ENCODE data around the gene PTMS.
A peak's percentile ranks its signal among the peaks of the same experiment; 100 is the strongest.
"Not testable (repeated sequence)": the region's sequence is repeated elsewhere in the genome, so short reads cannot be mapped to it uniquely, and the experiment has no call there.

The PTMS gene

GRCh38 chr12:6765634-6766581, at the start of gene PTMS:
TSS of gene PTMS (plus strand) at chr12:6766363. CDS start at chr12:6766706, 343 bp downstream.
- peak; percentile 66 for DNase-seq (ENCODE audit: low read depth, low spot score)

GRCh38 chr12:6716874-6717437, 49.2 kb upstream of the PTMS start:
- no peak for DNase-seq (ENCODE audit: low read depth, low spot score)

DNA sequence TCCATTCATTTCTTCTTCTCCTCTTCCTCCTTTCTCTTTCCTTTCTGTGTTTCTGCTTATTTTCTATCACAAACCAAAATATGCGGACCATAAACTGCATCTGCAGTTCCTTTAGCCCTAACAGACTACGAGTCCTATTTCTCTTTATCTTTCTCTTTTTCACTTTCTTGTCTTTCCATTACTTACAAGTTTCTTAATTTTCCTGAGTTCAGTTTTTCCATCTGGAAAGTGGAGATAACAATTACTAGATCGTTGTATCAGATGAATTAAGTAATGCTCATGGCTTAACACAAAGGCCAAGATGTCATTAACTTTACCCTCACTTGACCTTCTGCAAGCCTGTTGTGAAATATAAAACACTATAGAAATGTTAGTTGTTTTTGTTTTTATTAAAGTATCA, 43.3 kb upstream of the PTMS start:
- no peak for DNase-seq (ENCODE audit: low read depth, low spot score)

DNA sequence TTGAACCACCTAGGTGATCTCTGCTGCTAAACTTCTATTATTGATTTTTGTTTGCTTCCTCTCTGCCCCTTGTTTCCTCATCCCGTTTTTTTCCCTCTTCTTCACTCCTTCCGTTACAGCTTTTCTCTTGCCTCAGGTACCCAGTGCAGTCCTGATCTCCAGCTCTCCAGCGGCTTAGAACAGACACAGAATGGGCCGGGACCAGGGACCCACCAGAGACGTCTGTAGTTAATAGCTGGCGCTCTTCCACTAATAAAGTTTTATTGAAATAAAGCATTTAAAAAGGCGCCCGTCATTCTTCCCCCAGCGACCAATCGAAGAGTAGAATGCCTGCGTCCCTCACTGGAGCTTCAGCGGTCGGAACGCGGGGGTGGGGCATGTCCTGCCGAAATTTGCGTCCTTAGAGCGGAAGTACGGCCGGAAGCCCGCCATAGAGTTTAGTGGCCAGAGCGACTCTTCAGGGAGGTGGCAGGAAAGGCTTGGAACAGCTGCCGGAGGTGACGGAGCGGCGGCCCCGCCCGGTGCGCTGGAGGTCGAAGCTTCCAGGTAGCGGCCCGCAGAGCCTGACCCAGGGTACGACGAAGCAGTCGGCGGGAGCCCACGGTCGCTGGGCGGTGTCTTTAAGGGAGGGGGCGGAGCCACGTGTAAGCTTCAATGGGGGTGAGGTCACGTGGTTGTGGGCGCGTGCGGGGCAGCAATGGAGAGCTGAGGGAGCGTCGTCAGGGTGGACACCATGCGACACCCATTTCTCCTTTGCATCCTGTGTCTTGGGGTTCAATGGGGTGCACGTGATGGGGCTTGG, 42.4 kb upstream of the PTMS start, which contains the start of gene COPS7A:
Gene COPS7A, plus strand, starts transcription at position 440 of the 802 bp plus-strand sequence. CDS start 611 bp downstream, outside the sequence.
- peak; percentile 91 for DNase-seq (ENCODE audit: low read depth, low spot score)

- no peak for DNase-seq (ENCODE audit: low read depth, low spot score)
These were observed 41.8 kb upstream of the PTMS start for GRCh38 chr12:6724409-6724797.

GRCh38 chr12:6725350-6725749, 40.8 kb upstream of the PTMS start:
- no peak for DNase-seq (ENCODE audit: low read depth, low spot score)

DNA sequence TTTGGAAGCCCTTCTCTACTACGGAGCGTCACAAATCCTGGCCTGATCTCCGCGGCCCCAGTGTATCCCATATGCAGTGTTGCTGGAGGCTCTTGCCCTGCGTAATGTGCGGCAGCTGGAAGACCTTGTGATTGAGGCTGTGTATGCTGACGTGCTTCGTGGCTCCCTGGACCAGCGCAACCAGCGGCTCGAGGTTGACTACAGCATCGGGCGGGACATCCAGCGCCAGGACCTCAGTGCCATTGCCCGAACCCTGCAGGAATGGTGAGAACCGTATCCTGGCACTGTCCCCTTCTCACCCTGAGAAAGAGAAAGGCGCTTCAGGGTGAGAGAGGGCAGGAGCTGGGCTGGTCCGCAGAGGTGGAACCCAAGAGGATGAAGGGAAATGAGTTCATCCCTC, 37.0 kb upstream of the PTMS start:
- DNase-seq (ENCODE audit: low read depth, low spot score), result no peak

DNA sequence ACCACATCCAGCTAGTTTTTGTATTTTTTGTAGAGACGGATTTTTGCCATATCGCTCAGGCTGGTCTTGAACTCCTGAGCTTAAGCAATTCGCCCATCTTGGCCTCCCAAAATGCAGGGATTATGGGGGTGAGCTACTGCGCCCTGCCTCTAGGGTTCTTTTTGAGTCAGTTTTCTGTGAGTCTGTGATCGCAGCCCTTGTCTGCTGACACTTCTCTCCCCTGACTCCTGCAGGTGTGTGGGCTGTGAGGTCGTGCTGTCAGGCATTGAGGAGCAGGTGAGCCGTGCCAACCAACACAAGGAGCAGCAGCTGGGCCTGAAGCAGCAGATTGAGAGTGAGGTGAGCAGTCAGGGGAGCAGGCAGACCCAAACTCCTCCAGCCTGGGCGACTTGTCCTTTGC, 36.0 kb upstream of the PTMS start:
- no peak for DNase-seq (ENCODE audit: low read depth, low spot score)

- DNase-seq (ENCODE audit: low read depth, low spot score), result no peak
These were observed 31.4 kb upstream of the PTMS start for GRCh38 chr12:6734506-6735387.

GRCh38 chr12:6735448-6736191, 30.5 kb upstream of the PTMS start:
- DNase-seq (ENCODE audit: low read depth, low spot score), result peak; percentile 16

DNA sequence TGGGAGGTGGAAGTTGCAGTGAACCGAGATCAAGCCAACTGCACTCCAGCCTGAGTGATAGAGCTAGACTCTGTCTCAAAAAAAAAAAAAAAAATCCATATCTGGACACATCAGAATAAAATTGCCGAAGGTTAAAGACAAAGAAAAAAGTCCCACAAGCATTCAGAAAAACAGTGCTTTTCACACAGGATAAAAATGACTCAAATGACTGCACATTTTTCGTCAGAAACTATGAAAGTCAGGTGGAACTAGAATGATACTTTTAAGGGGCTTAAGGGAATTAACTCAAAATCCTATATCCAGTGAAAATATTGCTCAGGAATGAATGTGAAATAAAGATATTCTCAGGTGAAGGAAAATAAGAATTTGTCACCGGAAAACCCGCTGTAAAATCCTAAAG, 29.4 kb upstream of the PTMS start:
- DNase-seq (ENCODE audit: low read depth, low spot score), result no peak

DNA sequence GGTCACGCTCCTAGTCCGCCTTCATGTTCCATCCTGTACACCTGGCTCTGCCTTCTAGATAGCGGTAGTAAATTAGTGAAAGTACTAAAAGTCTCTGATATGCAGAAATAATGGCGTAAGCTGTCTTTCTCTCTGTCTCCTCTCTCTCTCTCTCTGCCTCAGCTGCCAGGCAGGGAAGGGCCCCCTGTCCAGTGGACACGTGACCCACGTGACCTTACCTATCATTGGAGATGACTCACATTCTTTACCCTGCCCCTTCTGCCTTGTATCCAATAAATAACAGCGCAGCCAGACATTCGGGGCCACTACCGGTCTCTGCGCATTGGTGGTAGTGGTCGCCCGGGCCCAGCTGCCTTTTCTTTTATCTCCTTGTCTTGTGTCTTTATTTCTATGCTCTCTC, 24.1 kb upstream of the PTMS start:
- not testable (repeated sequence) for DNase-seq (ENCODE audit: low read depth, low spot score)

DNA sequence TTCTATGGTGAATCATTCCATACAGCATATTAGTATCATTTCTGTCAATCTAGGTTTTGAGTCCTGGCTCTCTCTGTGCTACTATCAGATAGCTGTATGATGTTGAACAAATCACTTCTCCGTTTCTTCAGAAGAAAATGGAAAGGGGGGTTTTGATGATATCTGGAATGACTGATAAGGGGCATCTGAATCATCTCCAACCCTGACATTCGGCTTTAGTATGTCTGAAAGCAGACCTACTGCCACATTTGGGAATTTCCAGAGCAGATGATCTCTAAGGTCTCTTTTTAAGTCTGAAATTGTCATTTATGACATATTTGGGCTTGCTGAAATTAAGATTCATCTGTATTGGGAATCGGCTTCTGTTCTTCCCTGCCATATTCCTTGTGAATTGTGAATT, 23.3 kb upstream of the PTMS start:
- no peak for DNase-seq (ENCODE audit: low read depth, low spot score)

DNA sequence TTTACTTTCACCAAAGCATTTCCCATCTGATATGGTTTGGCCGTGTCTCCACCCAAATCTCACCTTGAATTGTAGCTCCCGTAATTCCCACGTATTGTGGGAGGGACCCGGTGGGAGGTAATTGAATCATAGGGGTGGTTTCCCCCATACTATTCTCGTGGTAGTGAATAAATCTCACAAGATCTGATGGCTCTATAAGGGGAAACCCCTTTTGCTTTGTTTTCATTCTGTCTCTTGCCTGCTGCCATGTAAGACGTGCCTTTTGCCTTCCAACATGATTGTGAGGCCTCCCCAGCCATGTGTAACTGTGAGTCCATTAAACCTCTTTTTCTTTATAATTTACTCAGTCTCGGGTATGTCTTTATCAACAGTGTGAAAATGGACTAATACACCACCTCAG, 22.9 kb upstream of the PTMS start:
- DNase-seq (ENCODE audit: low read depth, low spot score), result not testable (repeated sequence)

DNA sequence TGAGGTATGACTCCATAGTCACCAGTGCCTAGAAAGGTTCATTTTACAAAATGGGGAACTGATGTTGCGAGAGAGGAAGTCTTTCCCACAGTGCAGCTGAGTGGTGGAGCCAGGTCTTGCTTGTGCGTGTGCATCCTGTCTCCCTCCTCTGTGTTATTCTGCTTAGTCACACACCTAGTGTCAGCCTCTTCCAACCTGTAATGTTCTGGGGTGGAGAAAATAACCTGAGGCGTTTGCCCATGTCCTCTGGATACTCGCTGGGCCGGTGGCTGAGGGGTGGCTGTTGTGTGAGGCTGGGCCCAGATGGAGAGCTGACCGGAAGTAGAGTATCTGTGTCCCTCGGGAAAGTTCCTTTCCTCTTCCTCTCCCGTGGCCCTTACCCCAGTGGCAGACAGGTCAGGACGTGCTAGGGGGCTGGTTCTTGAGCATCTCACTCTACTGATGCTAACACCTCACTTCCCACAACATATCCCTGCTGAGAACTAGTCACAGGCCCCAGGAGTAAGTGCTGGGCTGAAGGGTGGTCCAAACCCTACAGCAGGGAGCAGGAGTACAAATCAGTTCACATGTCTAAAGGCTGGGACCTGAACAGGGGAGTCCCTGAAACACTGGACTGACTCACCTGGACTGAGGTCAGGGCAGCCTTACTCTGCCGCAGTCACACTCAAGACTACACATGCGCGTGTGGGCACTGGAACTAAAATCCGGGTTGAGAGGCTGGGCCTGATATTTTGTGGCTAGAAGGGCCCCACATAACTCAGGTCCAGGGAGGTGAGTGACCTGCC, 20.2 kb upstream of the PTMS start:
- no peak for DNase-seq (ENCODE audit: low read depth, low spot score)

GRCh38 chr12:6747216-6747615, 18.9 kb upstream of the PTMS start:
- no peak for DNase-seq (ENCODE audit: low read depth, low spot score)

DNA sequence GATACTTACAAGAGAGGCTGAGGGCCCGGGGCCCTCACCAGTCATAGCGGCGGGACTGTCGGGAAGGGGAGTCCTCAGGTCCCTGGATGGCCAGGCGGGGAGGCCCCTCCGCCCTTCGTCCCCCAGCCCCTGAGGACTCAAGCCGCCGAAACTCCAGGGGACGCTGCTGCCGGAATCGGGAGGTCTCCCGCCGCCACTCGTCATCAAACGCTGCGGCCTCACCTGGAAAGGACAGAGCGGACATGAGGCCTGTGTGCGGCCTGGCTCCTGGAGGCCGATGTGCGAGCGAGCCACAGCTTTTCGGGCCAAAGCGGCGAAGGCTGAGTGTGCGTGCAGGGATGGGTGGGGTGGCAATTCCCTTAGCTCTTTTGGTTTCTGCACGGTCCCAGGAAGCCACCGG, 17.4 kb upstream of the PTMS start:
- DNase-seq (ENCODE audit: low read depth, low spot score), result no peak

DNA sequence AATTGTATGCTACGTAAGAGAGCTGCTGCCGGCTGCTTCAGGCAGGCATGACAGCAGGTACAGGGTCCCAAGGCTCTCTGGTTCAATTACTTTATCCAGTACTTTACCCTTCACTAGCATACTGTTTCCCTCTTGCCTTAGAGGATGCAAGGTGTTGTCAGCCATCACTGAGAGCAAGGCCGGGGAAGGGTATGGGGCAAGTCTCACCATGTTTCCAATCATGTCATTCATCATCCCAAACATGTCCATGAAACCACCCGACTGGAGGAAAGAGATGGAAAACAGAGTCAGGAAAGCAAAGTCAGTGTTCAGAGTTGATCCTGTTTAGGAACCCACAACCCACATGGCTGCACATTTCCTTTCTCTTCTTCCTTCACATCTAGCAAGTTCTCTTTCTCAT, 15.7 kb upstream of the PTMS start:
- DNase-seq (ENCODE audit: low read depth, low spot score), result no peak

- DNase-seq (ENCODE audit: low read depth, low spot score), result no peak
These were observed 14.4 kb upstream of the PTMS start for GRCh38 chr12:6751767-6752166.

Measured in brain pericyte (primary cell).